ENCODE data around the gene ASB13.

ASB13 gene

DNA sequence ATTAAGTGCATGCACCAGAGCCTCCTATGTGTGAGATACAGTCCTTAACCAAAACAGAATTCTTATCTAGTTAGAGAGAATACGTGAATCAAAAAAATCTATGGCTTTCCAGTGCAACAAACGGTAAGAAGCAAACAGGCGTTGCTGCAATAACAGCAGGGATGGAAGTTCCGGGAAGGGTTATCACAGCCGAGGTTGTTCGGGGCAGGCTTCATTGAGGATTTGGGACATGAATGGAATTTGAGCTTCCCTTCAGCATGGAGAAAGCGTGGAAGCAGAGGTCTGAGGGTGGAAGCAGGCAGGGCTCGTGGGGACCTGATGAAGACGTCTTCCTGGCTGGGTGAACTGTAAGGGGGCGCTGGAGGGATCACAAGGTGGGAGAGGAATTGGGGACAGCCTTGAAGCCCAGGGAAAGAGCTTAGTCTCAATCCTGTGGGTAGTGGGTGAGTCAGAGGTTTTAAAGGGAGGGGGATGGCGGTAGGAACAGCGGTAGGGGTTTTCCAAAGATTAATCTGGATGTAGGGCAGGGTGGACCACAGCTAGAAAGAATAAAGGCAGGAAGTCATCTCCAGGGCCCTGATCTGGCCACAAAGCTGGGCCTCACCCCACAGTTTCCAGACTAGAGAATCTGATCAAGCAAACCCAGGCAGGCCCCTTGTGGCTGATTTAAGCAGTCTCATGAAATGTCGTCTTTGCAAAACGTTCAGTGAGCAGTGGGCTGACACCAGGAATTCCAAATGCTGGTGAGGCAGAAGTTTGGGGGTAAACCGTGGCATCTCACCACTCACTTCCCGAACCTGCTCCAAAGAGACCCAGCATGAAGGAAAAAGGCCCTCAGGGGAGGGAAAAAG, 76.5 kb downstream of the ASB13 start:
- ChIA-PET POLR2A (interaction anchor here (0.6 kb wide), 1 partner anchor 41 kb away, joined by 3 read pairs; no protein-coding TSS in a partner anchor), CTCF (no interaction called here)
- Histone ChIP-seq H3K36me3 (ENCODE audit: control insufficient read depth in 2 of 2, insufficient read depth in 1 of 2, low read length in 2 of 2) (no peaks in the 10 kb centered on the region), H3K4me3 (ENCODE audit: low read depth, low read length) (no peak overlapping the region), H3K4me1 (ENCODE audit: control insufficient read depth, insufficient read depth, low read length) (no peaks in the 10 kb centered on the region), H3K9me3 (ENCODE audit: control insufficient read depth, insufficient read depth, low read depth, low read length) (no peaks in the 10 kb centered on the region), H3K27ac (ENCODE audit: extremely low read depth, low read depth, low read length) (no peak overlapping the region)
- TF ChIP-seq ZNF341 (tag by site-specific recombination; IDR thresholded peaks at IDR 0.05; ENCODE audit: low read depth) = peak; percentile 41; the same call in 1 of the 2 replicates
- no peak for TF ChIP-seq ZSCAN16 (tag by site-specific recombination; IDR thresholded peaks at IDR 0.05)

DNA sequence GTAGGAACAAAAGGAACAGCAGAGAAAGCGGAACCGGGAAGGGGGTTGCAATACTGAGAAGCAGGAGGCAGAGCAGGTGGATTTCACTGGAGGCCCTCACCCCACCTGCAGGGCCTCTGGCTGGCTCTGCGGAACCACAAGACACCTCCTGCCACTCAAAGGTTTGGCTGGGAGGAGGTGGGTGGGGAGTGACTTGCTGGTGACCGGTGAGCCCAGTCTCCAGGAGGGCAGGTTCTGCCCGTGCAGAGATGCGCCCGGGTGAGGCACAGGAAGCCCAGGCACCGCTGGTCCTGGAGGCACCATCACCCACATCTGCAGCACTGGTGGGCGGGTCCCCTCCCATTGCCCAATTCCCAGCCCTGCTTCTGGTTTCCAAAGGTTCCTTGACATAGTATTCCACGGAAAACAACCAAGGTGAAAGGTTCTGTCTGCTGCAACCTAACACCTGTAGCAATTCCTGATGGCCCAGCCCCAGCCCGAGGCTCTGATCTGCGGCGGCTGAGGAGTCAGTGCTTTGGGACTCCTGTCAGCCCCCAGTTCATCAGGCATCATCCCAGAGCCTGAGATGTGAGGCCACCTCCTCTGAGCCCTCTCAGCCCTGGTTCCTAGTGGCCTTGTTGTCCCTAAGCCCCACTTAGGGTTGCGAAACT, 77.3 kb downstream of the ASB13 start:
- Histone ChIP-seq H3K9me3 (ENCODE audit: control insufficient read depth, insufficient read depth, low read depth, low read length) (no peaks in the 10 kb centered on the region), H3K4me3 (ENCODE audit: low read depth, low read length) (no peak overlapping the region), H3K36me3 (ENCODE audit: control insufficient read depth in 2 of 2, insufficient read depth in 1 of 2, low read length in 2 of 2) (no peaks in the 10 kb centered on the region), H3K27ac (ENCODE audit: extremely low read depth, low read depth, low read length) (no peak overlapping the region), H3K4me1 (ENCODE audit: control insufficient read depth, insufficient read depth, low read length) (no peaks in the 10 kb centered on the region)
- CTCF ChIA-PET = no interaction called here
- no peak for TF ChIP-seq ZNF76 (tag by site-specific recombination; IDR thresholded peaks at IDR 0.05; ENCODE audit: borderline replicate concordance, low read depth)
- no peak for TF ChIP-seq ZNF514 (tag by site-specific recombination; IDR thresholded peaks at IDR 0.05)
- TF ChIP-seq ZNF324 (tag by site-specific recombination; IDR thresholded peaks at IDR 0.05) = no peak
- no peak for TF ChIP-seq ZNF501 (tag by site-specific recombination; IDR thresholded peaks at IDR 0.05)
- no peak for TF ChIP-seq ZNF366 (tag by site-specific recombination; conservative IDR thresholded peaks at IDR 0.05)
- TF ChIP-seq ZNF404 (tag by site-specific recombination; IDR thresholded peaks at IDR 0.05) = no peak
- TF ChIP-seq, protein P1, sequence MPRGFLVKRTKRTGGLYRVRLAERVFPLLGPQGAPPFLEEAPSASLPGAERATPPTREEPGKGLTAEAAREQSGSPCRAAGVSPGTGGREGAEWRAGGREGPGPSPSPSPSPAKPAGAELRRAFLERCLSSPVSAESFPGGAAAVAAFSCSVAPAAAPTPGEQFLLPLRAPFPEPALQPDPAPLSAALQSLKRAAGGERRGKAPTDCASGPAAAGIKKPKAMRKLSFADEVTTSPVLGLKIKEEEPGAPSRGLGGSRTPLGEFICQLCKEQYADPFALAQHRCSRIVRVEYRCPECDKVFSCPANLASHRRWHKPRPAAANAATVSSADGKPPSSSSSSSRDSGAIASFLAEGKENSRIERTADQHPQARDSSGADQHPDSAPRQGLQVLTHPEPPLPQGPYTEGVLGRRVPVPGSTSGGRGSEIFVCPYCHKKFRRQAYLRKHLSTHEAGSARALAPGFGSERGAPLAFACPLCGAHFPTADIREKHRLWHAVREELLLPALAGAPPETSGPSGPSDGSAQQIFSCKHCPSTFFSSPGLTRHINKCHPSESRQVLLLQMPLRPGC (tag by site-specific recombination; IDR thresholded peaks at IDR 0.05) = no peak
- no peak for TF ChIP-seq ZNF223 (tag by site-specific recombination; IDR thresholded peaks at IDR 0.05)
- no peak for TF ChIP-seq ZNF211 (tag by site-specific recombination; IDR thresholded peaks at IDR 0.05; ENCODE audit: low read depth)
- TF ChIP-seq ZNF248 (tag by site-specific recombination; IDR thresholded peaks at IDR 0.05) = no peak
- TF ChIP-seq ZNF654 (tag by site-specific recombination; IDR thresholded peaks at IDR 0.05; ENCODE audit: low read depth) = no peak
- TF ChIP-seq ZNF707 (tag by site-specific recombination; IDR thresholded peaks at IDR 0.05) = no peak
- TF ChIP-seq ZNF701 (tag by site-specific recombination; IDR thresholded peaks at IDR 0.05) = no peak
- POLR2A ChIA-PET = interaction anchor here (0.6 kb wide), 1 partner anchor 40 kb away, joined by 3 read pairs; no protein-coding TSS in a partner anchor

Measured in HEK293 (cell line).